SU-DHL-6 (cell line): Measurements from ENCODE around the gene PRKCSH.

Experiments
- H2AFZ ChIP-seq: fragments of 200-600 bp; sonication (generic); 2 replicates; pipeline ENCODE4 v1.6.1; 2014; ENCODE audit warnings: low read depth, mild to moderate bottlenecking, moderate library complexity, mixed read lengths, antibody characterized with exemption, low read length; ENCODE audit not compliant: severe bottlenecking
- H3F3A ChIP-seq: fragments of 200-600 bp; shearing (Covaris generic); 2 replicates; pipeline ENCODE4 v1.6.0; 2016; ENCODE audit warnings: antibody characterized with exemption, mild to moderate bottlenecking; ENCODE audit not compliant: insufficient read depth
- H3K27ac ChIP-seq: fragments of 200-600 bp; sonication (generic); 2 replicates; pipeline ENCODE4 v1.5.1; 2016; ENCODE audit warnings: low read depth, mild to moderate bottlenecking, low read length, moderate library complexity, mixed read lengths
- H3K27me3 ChIP-seq: fragments of 200-600 bp; sonication (generic), shearing (Covaris generic); 2 replicates; pipeline ENCODE4 v1.6.0; 2014; ENCODE audit warnings: mild to moderate bottlenecking, low read length
- H3K36me3 ChIP-seq: fragments of 200-600 bp; sonication (generic); 2 replicates; pipeline ENCODE4 v1.6.1; 2014; ENCODE audit warnings: mild to moderate bottlenecking, low read length, mixed read lengths
- H3K4me2 ChIP-seq: fragments of 300-600, 200-600 bp; shearing (Covaris generic), sonication (generic); 2 replicates; pipeline ENCODE4 v1.6.0; 2014; ENCODE audit warnings: low read length, low read depth, mild to moderate bottlenecking; ENCODE audit not compliant: poor library complexity, severe bottlenecking
- H3K4me3 ChIP-seq: fragments of 200-600 bp; sonication (generic); 2 replicates; pipeline ENCODE4 v1.5.1; 2014; ENCODE audit warnings: antibody characterized with exemption, low read length, mild to moderate bottlenecking, mixed read lengths; ENCODE audit not compliant: insufficient read depth, poor library complexity, severe bottlenecking
- H3K79me2 ChIP-seq: fragments of 200-600 bp; sonication (generic); 2 replicates; pipeline ENCODE4 v1.6.1; 2014; ENCODE audit warnings: mild to moderate bottlenecking, low read length, moderate library complexity; ENCODE audit not compliant: insufficient read depth
- H3K9ac ChIP-seq: fragments of 200-600 bp; sonication (generic); 2 replicates; pipeline ENCODE4 v1.7.0; 2014; ENCODE audit warnings: mild to moderate bottlenecking, low read length
- H3K9me2 ChIP-seq: fragments of 200-600 bp; sonication (generic); replicated peaks from 2 replicates; pipeline ENCODE4 v1.6.1; 2014; ENCODE audit warnings: low read length; ENCODE audit not compliant: insufficient read depth
- H3K9me3 ChIP-seq: fragments of 200-600 bp; sonication (generic); 2 replicates; pipeline ENCODE4 v1.6.1; 2014; ENCODE audit warnings: low read length, mixed read lengths; ENCODE audit not compliant: insufficient read depth
- H4K20me1 ChIP-seq: fragments of 200-600 bp; sonication (generic); 2 replicates; pipeline ENCODE4 v1.6.1; 2014; ENCODE audit warnings: low read depth, mild to moderate bottlenecking, antibody characterized with exemption, low read length, moderate library complexity, mixed read lengths
- CTCF ChIP-seq: fragments of 200-600 bp; sonication (generic); IDR thresholded peaks from one replicate; pipeline ENCODE4 v1.5.1; 2017; ENCODE audit warnings: antibody characterized with exemption, mild to moderate bottlenecking, low read length, moderate library complexity; ENCODE audit not compliant: insufficient read depth, poor library complexity, severe bottlenecking
- EZH2phosphoT487 ChIP-seq: fragments of 200-600 bp; sonication (generic), shearing (Covaris generic); conservative IDR thresholded peaks from 2 replicates; pipeline ENCODE4 v1.6.1; 2018; ENCODE audit warnings: mild to moderate bottlenecking, antibody characterized with exemption, low read length, moderate library complexity, mixed read lengths

The PRKCSH gene, protein sequence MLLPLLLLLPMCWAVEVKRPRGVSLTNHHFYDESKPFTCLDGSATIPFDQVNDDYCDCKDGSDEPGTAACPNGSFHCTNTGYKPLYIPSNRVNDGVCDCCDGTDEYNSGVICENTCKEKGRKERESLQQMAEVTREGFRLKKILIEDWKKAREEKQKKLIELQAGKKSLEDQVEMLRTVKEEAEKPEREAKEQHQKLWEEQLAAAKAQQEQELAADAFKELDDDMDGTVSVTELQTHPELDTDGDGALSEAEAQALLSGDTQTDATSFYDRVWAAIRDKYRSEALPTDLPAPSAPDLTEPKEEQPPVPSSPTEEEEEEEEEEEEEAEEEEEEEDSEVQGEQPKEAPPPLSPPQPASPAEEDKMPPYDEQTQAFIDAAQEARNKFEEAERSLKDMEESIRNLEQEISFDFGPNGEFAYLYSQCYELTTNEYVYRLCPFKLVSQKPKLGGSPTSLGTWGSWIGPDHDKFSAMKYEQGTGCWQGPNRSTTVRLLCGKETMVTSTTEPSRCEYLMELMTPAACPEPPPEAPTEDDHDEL

GRCh38 chr19:11435057-11435832 lies at the start of gene PRKCSH, which contains the start of gene ODAD3:
Gene PRKCSH, plus strand, starts transcription at chr19:11435635. Its CDS starts 483 bp downstream, at chr19:11436118.
Gene ODAD3, minus strand, starts transcription at chr19:11435121. Its CDS starts 105 bp downstream, at chr19:11435016.
- Histone ChIP-seq H3K79me2 (peaks cover 11% of the 10 kb centered on the region), H3F3A (no peaks in the 10 kb centered on the region), H3K27ac (peak within 1 kb of the TSS; percentile 39), H3K4me2 (peak within 1 kb of the TSS; percentile 71), H2AFZ (peak within 1 kb of the TSS; percentile 97), H3K27me3 (no peaks in the 10 kb centered on the region), H3K9me3 (no peaks in the 10 kb centered on the region), H3K9ac (peak within 1 kb of the TSS; percentile 80), H3K4me3 (peak within 1 kb of the TSS; percentile 83), H4K20me1 (no peaks in the 10 kb centered on the region), H3K36me3 (no peaks in the 10 kb centered on the region), H3K9me2 (no peaks in the 10 kb centered on the region)
- peak; percentile 77 for TF ChIP-seq CTCF
- no peak for TF ChIP-seq EZH2phosphoT487

GRCh38 chr19:11387162-11388034 lies 48.0 kb upstream of the PRKCSH start:
- H2AFZ ChIP-seq = no peak overlapping the region
- TF ChIP-seq CTCF (no peak), EZH2phosphoT487 (no peak)
- H3K27me3 ChIP-seq = no peaks in the 10 kb centered on the region
- H3K36me3 ChIP-seq = no peaks in the 10 kb centered on the region
- no peak overlapping the region for H3K9ac ChIP-seq
- H3K27ac ChIP-seq = no peak overlapping the region
- no peaks in the 10 kb centered on the region for H3F3A ChIP-seq
- no peak overlapping the region for H3K4me2 ChIP-seq
- no peaks in the 10 kb centered on the region for H3K79me2 ChIP-seq
- no peak overlapping the region for H3K4me3 ChIP-seq
- H3K9me3 ChIP-seq = no peaks in the 10 kb centered on the region
- H3K9me2 ChIP-seq = no peaks in the 10 kb centered on the region
- H4K20me1 ChIP-seq = no peaks in the 10 kb centered on the region

- no peak overlapping the region for H2AFZ ChIP-seq
- H4K20me1 ChIP-seq = no peaks in the 10 kb centered on the region
- TF ChIP-seq EZH2phosphoT487 (no peak), CTCF (no peak)
- no peak overlapping the region for H3K9ac ChIP-seq
- H3K36me3 ChIP-seq = no peaks in the 10 kb centered on the region
- no peaks in the 10 kb centered on the region for H3K9me2 ChIP-seq
- H3K9me3 ChIP-seq = no peaks in the 10 kb centered on the region
- no peak overlapping the region for H3K4me2 ChIP-seq
- no peaks in the 10 kb centered on the region for H3F3A ChIP-seq
- no peak overlapping the region for H3K4me3 ChIP-seq
- H3K27me3 ChIP-seq = no peaks in the 10 kb centered on the region
- H3K79me2 ChIP-seq = no peaks in the 10 kb centered on the region
- H3K27ac ChIP-seq = no peak overlapping the region
Observed at GRCh38 chr19:11390359-11390758, 45.1 kb upstream of the PRKCSH start.
